Neural cell (in vitro differentiated cells): ENCODE data around the gene TMOD3. TPM values are rescaled to one million over a fixed set of nuclear protein-coding genes. Genes with fewer than 3 reads are reported as not detected.

Experiments used
- H2AFZ ChIP-seq: fragments of 200-600, 300-800 bp; sonication (generic), shearing (Covaris generic); 2 replicates; pipeline ENCODE4 v1.6.0; 2014; ENCODE audit warnings: low read depth, mild to moderate bottlenecking, antibody characterized with exemption, low read length, moderate library complexity
- H3F3A ChIP-seq: fragments of 200-600 bp; shearing (Covaris generic); 2 replicates; pipeline ENCODE4 v1.6.1; 2016; ENCODE audit warnings: mild to moderate bottlenecking, moderate library complexity, mixed read lengths, antibody characterized with exemption, low read length; ENCODE audit not compliant: insufficient read depth, poor library complexity, severe bottlenecking
- H3K27ac ChIP-seq: fragments of 200-600, 300-800 bp; sonication (generic), shearing (Covaris generic); 2 replicates; pipeline ENCODE4 v1.5.1; 2014; ENCODE audit warnings: mild to moderate bottlenecking, low read length, moderate library complexity
- H3K27me3 ChIP-seq: fragments of 300-800, 200-600 bp; sonication (generic), shearing (Covaris generic); 2 replicates; pipeline ENCODE4 v1.6.0; 2014; ENCODE audit warnings: mild to moderate bottlenecking, low read depth, low read length, moderate library complexity; ENCODE audit not compliant: insufficient read depth
- H3K36me3 ChIP-seq: fragments of 300-800, 200-600 bp; sonication (generic), shearing (Covaris generic); 2 replicates; pipeline ENCODE4 v1.5.1; 2014; ENCODE audit warnings: mild to moderate bottlenecking, antibody characterized with exemption, low read length, moderate library complexity; ENCODE audit not compliant: insufficient read depth
- H3K4me2 ChIP-seq: fragments of 300-800, 200-600 bp; sonication (generic), shearing (Covaris generic); 2 replicates; pipeline ENCODE4 v1.6.0; 2014; ENCODE audit warnings: mild to moderate bottlenecking, low read length
- H3K4me3 ChIP-seq: fragments of 300-800, 200-600 bp; sonication (generic), shearing (Covaris generic); 2 replicates; pipeline ENCODE4 v1.5.1; 2014; ENCODE audit warnings: mild to moderate bottlenecking, low read length, moderate library complexity
- H3K79me2 ChIP-seq: fragments of 200-600 bp; shearing (Covaris generic); replicated peaks from 2 replicates; pipeline ENCODE4 v1.6.0; 2014; ENCODE audit warnings: mild to moderate bottlenecking, low read length, moderate library complexity; ENCODE audit not compliant: insufficient read depth
- H3K9ac ChIP-seq: fragments of 300-800, 200-600 bp; sonication (generic), shearing (Covaris generic); 2 replicates; pipeline ENCODE4 v1.6.1; 2016; ENCODE audit warnings: mild to moderate bottlenecking, low read length, mixed read lengths
- H3K9me2 ChIP-seq: fragments of 200-600 bp; shearing (Covaris generic); 2 replicates; pipeline ENCODE4 v1.6.1; 2016; ENCODE audit warnings: mild to moderate bottlenecking, low read length, mixed read lengths; ENCODE audit not compliant: insufficient read depth
- H3K9me3 ChIP-seq: fragments of 200-600, 300-800 bp; sonication (generic), shearing (Covaris generic); 2 replicates; pipeline ENCODE4 v1.6.1; 2016; ENCODE audit warnings: mild to moderate bottlenecking, mixed run types, low read length, moderate library complexity, mixed read lengths
- H4K20me1 ChIP-seq: fragments of 200-600 bp; shearing (Covaris generic); 2 replicates; pipeline ENCODE4 v1.6.1; 2016; ENCODE audit warnings: mild to moderate bottlenecking, mixed run types; ENCODE audit not compliant: insufficient read depth
- EP300 ChIP-seq: fragments of 450-650 bp; conservative IDR thresholded peaks from 2 replicates; pipeline ENCODE4 v1.6.1; 2014; ENCODE audit warnings: antibody characterized with exemption, mild to moderate bottlenecking, moderate library complexity; ENCODE audit not compliant: poor library complexity, severe bottlenecking
- EZH2 ChIP-seq: fragments of 200-600, 300-800 bp; shearing (Covaris generic), sonication (generic); IDR thresholded peaks from 2 replicates; pipeline ENCODE4 v1.6.1; 2014; ENCODE audit warnings: antibody characterized with exemption, low read length, borderline replicate concordance, mild to moderate bottlenecking; ENCODE audit not compliant: insufficient read depth, poor library complexity, severe bottlenecking
- MXI1 ChIP-seq: fragments of 450-650 bp; conservative IDR thresholded peaks from 2 replicates; pipeline ENCODE4 v1.6.1; 2014; ENCODE audit warnings: antibody characterized with exemption, mild to moderate bottlenecking; ENCODE audit not compliant: poor library complexity, severe bottlenecking
- POLR2AphosphoS5 ChIP-seq: IDR thresholded peaks from 2 replicates; pipeline ENCODE4 v1.6.1; 2012
- RAD21 ChIP-seq: fragments of 450-650 bp; conservative IDR thresholded peaks from 2 replicates; pipeline ENCODE4 v1.6.1; 2014; ENCODE audit warnings: antibody characterized with exemption, mild to moderate bottlenecking, moderate library complexity
- SMC3 ChIP-seq: fragments of 450-650 bp; conservative IDR thresholded peaks from 2 replicates; pipeline ENCODE4 v1.6.1; 2014; ENCODE audit warnings: antibody characterized with exemption, mild to moderate bottlenecking, moderate library complexity; ENCODE audit not compliant: poor library complexity
- TAF1 ChIP-seq: IDR thresholded peaks from 2 replicates; pipeline ENCODE4 v1.6.1; 2012; ENCODE audit warnings: low read depth
- polyA plus RNA-seq: library from polyadenylated mRNA; depleted of rRNA; stranded (reverse); fragments of >200 nt; gene quantifications from 2 replicates; pipeline ENCODE4 v1.2.3, GENCODE V29; 2014
- TF ChIP-seq, protein P1 (sequence below): IDR thresholded peaks from 2 replicates; pipeline ENCODE4 v1.6.1; 2012; ENCODE audit warnings: borderline replicate concordance
- TF ChIP-seq, protein P2 (sequence below): fragments of 450-650 bp; IDR thresholded peaks from 2 replicates; pipeline ENCODE4 v1.5.1; 2014; ENCODE audit warnings: antibody characterized with exemption, mild to moderate bottlenecking, moderate library complexity; ENCODE audit not compliant: poor library complexity, severe bottlenecking

TMOD3 gene
- polyA plus RNA-seq, 1 donor from 2014 or later: 12.6 TPM

DNA sequence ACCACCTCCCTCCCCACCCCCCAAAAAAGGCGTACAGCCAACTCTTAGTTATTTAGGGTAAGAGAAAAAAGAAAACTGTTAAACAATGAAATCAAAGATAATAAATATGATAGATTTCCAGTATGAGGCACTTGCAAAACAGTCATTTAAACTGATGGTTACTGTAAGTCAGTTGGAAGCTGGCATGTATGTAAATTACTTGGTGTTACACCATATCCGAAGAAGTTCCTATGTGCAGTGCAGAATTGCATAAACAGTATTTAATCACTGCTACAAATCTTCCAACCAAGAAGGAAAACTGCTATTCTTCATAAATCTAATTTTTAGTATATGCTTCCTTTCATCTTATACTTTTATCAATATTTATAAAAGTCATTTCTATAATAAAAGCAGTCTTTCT, 80.1 kb downstream of the TMOD3 start:
- Histone ChIP-seq H3K79me2 (no peaks in the 10 kb centered on the region), H2AFZ (no peak overlapping the region), H3K9me3 (no peaks in the 10 kb centered on the region)

DNA sequence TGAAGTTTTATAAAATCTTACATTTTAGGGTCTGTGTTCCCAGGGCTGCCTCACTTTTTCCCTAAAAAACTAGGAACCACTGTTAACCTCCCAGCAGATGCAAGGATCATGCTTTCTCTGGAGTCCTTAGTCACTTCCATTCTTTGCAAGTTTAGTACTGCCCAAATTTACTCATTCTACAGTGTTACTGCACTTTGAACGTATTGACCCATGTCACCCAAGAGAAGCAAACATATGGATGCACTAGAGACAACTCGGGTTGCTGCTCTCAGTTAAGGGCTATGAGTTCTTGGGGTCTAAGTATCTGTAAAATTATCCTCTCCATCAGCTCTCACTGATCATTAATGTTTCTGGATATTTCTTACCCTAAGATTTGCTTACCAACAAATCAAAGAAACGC, 83.1 kb downstream of the TMOD3 start:
- H3K79me2 ChIP-seq: no peaks in the 10 kb centered on the region
- H3K27ac ChIP-seq: no peak overlapping the region
- no peaks in the 10 kb centered on the region for H3K9me2 ChIP-seq
- H3K9ac ChIP-seq: no peak overlapping the region
- H4K20me1 ChIP-seq: no peaks in the 10 kb centered on the region
- TF ChIP-seq, protein P1, sequence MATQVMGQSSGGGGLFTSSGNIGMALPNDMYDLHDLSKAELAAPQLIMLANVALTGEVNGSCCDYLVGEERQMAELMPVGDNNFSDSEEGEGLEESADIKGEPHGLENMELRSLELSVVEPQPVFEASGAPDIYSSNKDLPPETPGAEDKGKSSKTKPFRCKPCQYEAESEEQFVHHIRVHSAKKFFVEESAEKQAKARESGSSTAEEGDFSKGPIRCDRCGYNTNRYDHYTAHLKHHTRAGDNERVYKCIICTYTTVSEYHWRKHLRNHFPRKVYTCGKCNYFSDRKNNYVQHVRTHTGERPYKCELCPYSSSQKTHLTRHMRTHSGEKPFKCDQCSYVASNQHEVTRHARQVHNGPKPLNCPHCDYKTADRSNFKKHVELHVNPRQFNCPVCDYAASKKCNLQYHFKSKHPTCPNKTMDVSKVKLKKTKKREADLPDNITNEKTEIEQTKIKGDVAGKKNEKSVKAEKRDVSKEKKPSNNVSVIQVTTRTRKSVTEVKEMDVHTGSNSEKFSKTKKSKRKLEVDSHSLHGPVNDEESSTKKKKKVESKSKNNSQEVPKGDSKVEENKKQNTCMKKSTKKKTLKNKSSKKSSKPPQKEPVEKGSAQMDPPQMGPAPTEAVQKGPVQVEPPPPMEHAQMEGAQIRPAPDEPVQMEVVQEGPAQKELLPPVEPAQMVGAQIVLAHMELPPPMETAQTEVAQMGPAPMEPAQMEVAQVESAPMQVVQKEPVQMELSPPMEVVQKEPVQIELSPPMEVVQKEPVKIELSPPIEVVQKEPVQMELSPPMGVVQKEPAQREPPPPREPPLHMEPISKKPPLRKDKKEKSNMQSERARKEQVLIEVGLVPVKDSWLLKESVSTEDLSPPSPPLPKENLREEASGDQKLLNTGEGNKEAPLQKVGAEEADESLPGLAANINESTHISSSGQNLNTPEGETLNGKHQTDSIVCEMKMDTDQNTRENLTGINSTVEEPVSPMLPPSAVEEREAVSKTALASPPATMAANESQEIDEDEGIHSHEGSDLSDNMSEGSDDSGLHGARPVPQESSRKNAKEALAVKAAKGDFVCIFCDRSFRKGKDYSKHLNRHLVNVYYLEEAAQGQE: no peak
- TF ChIP-seq, protein P2, sequence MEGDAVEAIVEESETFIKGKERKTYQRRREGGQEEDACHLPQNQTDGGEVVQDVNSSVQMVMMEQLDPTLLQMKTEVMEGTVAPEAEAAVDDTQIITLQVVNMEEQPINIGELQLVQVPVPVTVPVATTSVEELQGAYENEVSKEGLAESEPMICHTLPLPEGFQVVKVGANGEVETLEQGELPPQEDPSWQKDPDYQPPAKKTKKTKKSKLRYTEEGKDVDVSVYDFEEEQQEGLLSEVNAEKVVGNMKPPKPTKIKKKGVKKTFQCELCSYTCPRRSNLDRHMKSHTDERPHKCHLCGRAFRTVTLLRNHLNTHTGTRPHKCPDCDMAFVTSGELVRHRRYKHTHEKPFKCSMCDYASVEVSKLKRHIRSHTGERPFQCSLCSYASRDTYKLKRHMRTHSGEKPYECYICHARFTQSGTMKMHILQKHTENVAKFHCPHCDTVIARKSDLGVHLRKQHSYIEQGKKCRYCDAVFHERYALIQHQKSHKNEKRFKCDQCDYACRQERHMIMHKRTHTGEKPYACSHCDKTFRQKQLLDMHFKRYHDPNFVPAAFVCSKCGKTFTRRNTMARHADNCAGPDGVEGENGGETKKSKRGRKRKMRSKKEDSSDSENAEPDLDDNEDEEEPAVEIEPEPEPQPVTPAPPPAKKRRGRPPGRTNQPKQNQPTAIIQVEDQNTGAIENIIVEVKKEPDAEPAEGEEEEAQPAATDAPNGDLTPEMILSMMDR: no peak
- TF ChIP-seq TAF1 (no peak), SMC3 (no peak), RAD21 (no peak), EZH2 (no peak), POLR2AphosphoS5 (no peak), EP300 (no peak), MXI1 (no peak)
- H3K4me3 ChIP-seq: no peak overlapping the region
- no peaks in the 10 kb centered on the region for H3K27me3 ChIP-seq
- H3K4me2 ChIP-seq: no peak overlapping the region
- H3K36me3 ChIP-seq: no peaks in the 10 kb centered on the region
- H3K9me3 ChIP-seq: no peaks in the 10 kb centered on the region
- H3F3A ChIP-seq: no peaks in the 10 kb centered on the region
- H2AFZ ChIP-seq: no peak overlapping the region

More for the DNA sequence above, 80.1 kb downstream of the TMOD3 start:
- no peaks in the 10 kb centered on the region for H4K20me1 ChIP-seq
- H3K36me3 ChIP-seq: no peaks in the 10 kb centered on the region
- no peaks in the 10 kb centered on the region for H3F3A ChIP-seq
- H3K27me3 ChIP-seq: no peaks in the 10 kb centered on the region
- TF ChIP-seq SMC3: no peak
- no peak for TF ChIP-seq EP300
- no peak for TF ChIP-seq TAF1
- TF ChIP-seq RAD21: no peak
- no peak for TF ChIP-seq POLR2AphosphoS5
- TF ChIP-seq, protein P2: no peak
- no peak for TF ChIP-seq EZH2
- TF ChIP-seq, protein P1: no peak
- no peak for TF ChIP-seq MXI1
- H3K4me3 ChIP-seq: no peak overlapping the region
- H3K9ac ChIP-seq: no peak overlapping the region
- H3K4me2 ChIP-seq: no peak overlapping the region
- H3K9me2 ChIP-seq: no peaks in the 10 kb centered on the region
- no peak overlapping the region for H3K27ac ChIP-seq
